CD14-positive monocyte (primary cell): ENCODE data around the gene MOB3A. TPM values are rescaled to one million over a fixed set of nuclear protein-coding genes. Genes with fewer than 3 reads are reported as not detected.

Experiments
- DNase-seq, 3 donors: peaks; one replicate each; pipeline ENCODE4 v3.0.0-alpha.2; 2011 to 2022
- H2AFZ ChIP-seq: 2 replicates; pipeline ENCODE4 v1.6.0; 2012; ENCODE audit warnings: mild to moderate bottlenecking, low read depth, low read length, inconsistent platforms; ENCODE audit not compliant: insufficient read depth, poor library complexity, severe bottlenecking
- H3K27ac ChIP-seq, 2 donors: 1 replicate in 1 of 2; 2 replicates in 1 of 2; pipeline ENCODE4 v1.5.1; 2012 to 2013; ENCODE audit warnings: low read length in 2 of 2, control low read depth in 1 of 2, inconsistent platforms in 1 of 2, low read depth in 1 of 2, mild to moderate bottlenecking in 1 of 2
- H3K27me3 ChIP-seq, 2 donors: one replicate each; pipeline versions ENCODE4 v1.6.0 to v1.6.1; 2011 to 2013; ENCODE audit warnings: low read length in 2 of 2; ENCODE audit not compliant: control insufficient read depth in 2 of 2, insufficient read depth in 2 of 2
- H3K36me3 ChIP-seq, 2 donors: replicated peaks in 1 of 2; 1 replicate in 1 of 2; 2 replicates in 1 of 2; pipeline versions ENCODE4 v1.5.1 to v1.6.1; 2012 to 2013; ENCODE audit warnings: low read length in 2 of 2, control low read depth in 1 of 2, inconsistent platforms in 1 of 2, mild to moderate bottlenecking in 1 of 2; ENCODE audit not compliant: insufficient read depth in 2 of 2, control insufficient read depth in 1 of 2
- H3K4me1 ChIP-seq, 2 donors: 1 replicate in 1 of 2; 2 replicates in 1 of 2; pipeline versions ENCODE4 v1.5.1 to v1.6.1; 2012 to 2013; ENCODE audit warnings: low read length in 2 of 2, control low read depth in 1 of 2, inconsistent platforms in 1 of 2, mild to moderate bottlenecking in 1 of 2, moderate library complexity in 1 of 2; ENCODE audit not compliant: insufficient read depth in 2 of 2, control insufficient read depth in 1 of 2
- H3K4me2 ChIP-seq: replicated peaks from 2 replicates; pipeline ENCODE3; 2012; ENCODE audit warnings: low read length, moderate library complexity, mild to moderate bottlenecking; ENCODE audit not compliant: poor library complexity, severe bottlenecking; ENCODE audit errors: extremely low read depth
- H3K4me3 ChIP-seq, 3 experiments: fragments of 200-600 bp in 1 of 3; sonication (generic) in 1 of 3; replicated peaks in 1 of 3; 1 replicate in 2 of 3; 2 replicates in 1 of 3; pipeline ENCODE4 v1.5.1; 2011 to 2013; ENCODE audit warnings: low read length in 3 of 3, mild to moderate bottlenecking in 3 of 3, control low read depth in 2 of 3, low read depth in 2 of 3, inconsistent platforms in 1 of 3, moderate library complexity in 1 of 3
- H3K79me2 ChIP-seq: 2 replicates; pipeline ENCODE4 v1.6.0; 2012; ENCODE audit warnings: mild to moderate bottlenecking, control low read depth, inconsistent platforms, low read length, moderate library complexity; ENCODE audit not compliant: insufficient read depth
- H3K9ac ChIP-seq: 2 replicates; pipeline ENCODE4 v1.6.0; 2017; ENCODE audit warnings: low read length, mild to moderate bottlenecking; ENCODE audit not compliant: insufficient read depth, poor library complexity, severe bottlenecking
- H3K9me3 ChIP-seq, 2 donors: replicated peaks in 1 of 2; 1 replicate in 1 of 2; 2 replicates in 1 of 2; pipeline versions ENCODE4 v1.5.1 to v1.6.1; 2012 to 2013; ENCODE audit warnings: low read length in 2 of 2, control low read depth in 1 of 2; ENCODE audit not compliant: control insufficient read depth in 1 of 2, insufficient read depth in 1 of 2
- H4K20me1 ChIP-seq: 2 replicates; pipeline ENCODE4 v1.6.0; 2012; ENCODE audit warnings: mild to moderate bottlenecking, low read length, control low read depth, moderate library complexity; ENCODE audit not compliant: insufficient read depth
- H3K27ac Mint-ChIP-seq, 7 donors: one replicate each; pipeline ENCODE4 v1.8.0; 2020; ENCODE audit warnings: mild to moderate bottlenecking in 7 of 7, mixed read lengths in 7 of 7, moderate library complexity in 6 of 7, inconsistent platforms in 2 of 7
- H3K27me3 Mint-ChIP-seq, 3 donors: one replicate each; pipeline ENCODE4 v1.8.0; 2021 to 2022; ENCODE audit warnings: low read depth in 3 of 3, mild to moderate bottlenecking in 3 of 3, mixed read lengths in 3 of 3, moderate library complexity in 3 of 3, inconsistent platforms in 1 of 3
- H3K36me3 Mint-ChIP-seq, 2 donors: one replicate each; pipeline ENCODE4 v1.8.0; 2020; ENCODE audit warnings: mixed read lengths in 2 of 2, inconsistent platforms in 1 of 2, mild to moderate bottlenecking in 1 of 2
- H3K4me1 Mint-ChIP-seq: one replicate; pipeline ENCODE4 v1.8.0; 2020; ENCODE audit warnings: mild to moderate bottlenecking, mixed read lengths
- H3K4me3 Mint-ChIP-seq, 2 donors: one replicate each; pipeline ENCODE4 v1.8.0; 2020; ENCODE audit warnings: mild to moderate bottlenecking in 2 of 2, mixed read lengths in 2 of 2, moderate library complexity in 1 of 2
- H3K9me3 Mint-ChIP-seq, 7 donors: one replicate each; pipeline ENCODE4 v1.8.0; 2020 to 2022; ENCODE audit warnings: mixed read lengths in 7 of 7, mild to moderate bottlenecking in 6 of 7, moderate library complexity in 6 of 7, inconsistent platforms in 2 of 7
- CTCF ChIP-seq: fragments of 200-600 bp; IDR thresholded peaks from one replicate; pipeline ENCODE4 v1.8.0; 2022; ENCODE audit warnings: antibody characterized with exemption, mild to moderate bottlenecking
- WGBS: methylation state at CpG from one replicate; pipeline ENCODE4 v1.1.5; 2013; ENCODE audit warnings: missing lambda C conversion rate; ENCODE audit not compliant: insufficient coverage; 5-methylcytosine and 5-hydroxymethylcytosine counted together
- intact Hi-C, 2 donors: fragments of 100-400 bp; cut with micrococcal nuclease; formaldehyde crosslinking; loops; one replicate each; pipeline versions ENCODE4 v1.15.0 to v1.15.1; 2023
- polyA plus RNA-seq, 3 donors: library from polyadenylated mRNA; depleted of rRNA in 1 of 3; unstranded in 2 of 3; stranded (reverse) in 1 of 3; fragments of 300-500 nt in 2 of 3; fragments of >200 nt in 1 of 3; fragmentation: Illumina TruSeq in 2 of 3; gene quantifications; 1 replicate in 2 of 3; 2 replicates in 1 of 3; pipeline ENCODE4 v1.2.3, GENCODE V29; 2012 to 2021

MOB3A gene
- polyA plus RNA-seq, 3 donors, result 60.5 to 179 (median 96.3) TPM

GRCh38 chr19:2041433-2041682 is 54.8 kb downstream of the MOB3A start:
- intact Hi-C loops, result loop anchor here in 1 of 2 donors (10.0 kb wide), 1 partner anchor 147 kb away; no protein-coding TSS in a partner anchor
- Histone ChIP-seq H3K4me2 (peak overlapping the region; percentile 71), H3K4me1 (peaks cover 21 to 26% of the 10 kb centered on the region in 2 donors), H2AFZ (no peak overlapping the region), H3K4me3 (peak overlapping the region in 1 of 3 experiments; percentile 63), H3K36me3 (peaks cover 65 to 72% of the 10 kb centered on the region in 2 donors), H3K9me3 (peaks cover 0 to under 1% of the 10 kb centered on the region in 2 donors), H3K9ac (peak overlapping the region; percentile 81), H3K27me3 (no peaks in the 10 kb centered on the region), H3K79me2 (peaks cover 37% of the 10 kb centered on the region), H4K20me1 (peaks cover 77% of the 10 kb centered on the region), H3K27ac (peak overlapping the region; percentile 81 to 96)
- Mint-ChIP-seq H3K27ac (peak overlapping the region; percentile 87 to 93 (median 92)), H3K4me3 (peak overlapping the region; percentile 48 to 58), H3K27me3 (peaks cover 0 to 2% (median 0%) of the 10 kb centered on the region in 3 donors), H3K4me1 (peaks cover 26% of the 10 kb centered on the region), H3K36me3 (peaks cover 32 to 62% of the 10 kb centered on the region in 2 donors), H3K9me3 (peaks cover 0 to 5% (median under 1%) of the 10 kb centered on the region in 7 donors)
- no peak for DNase-seq
- WGBS, result 84% methylated on average over 6 of the region's 6 CpGs
- no peak for TF ChIP-seq CTCF

GRCh38 chr19:2040647-2041432 is 55.3 kb downstream of the MOB3A start:
- Mint-ChIP-seq H3K27me3 (peaks cover 0 to 2% (median 0%) of the 10 kb centered on the region in 3 donors), H3K27ac (peak overlapping the region; percentile 87 to 93 (median 92)), H3K4me3 (peak overlapping the region in 1 of 2 donors; percentile 58), H3K9me3 (peaks cover 0 to 10% (median 5%) of the 10 kb centered on the region in 7 donors), H3K4me1 (peaks cover 26% of the 10 kb centered on the region), H3K36me3 (peaks cover 32 to 57% of the 10 kb centered on the region in 2 donors)
- no peak for DNase-seq
- peaks cover 72% of the 10 kb centered on the region for H4K20me1 ChIP-seq
- H3K4me2 ChIP-seq, result peak overlapping the region; percentile 71
- 96% methylated on average over 28 of the region's 28 CpGs for WGBS
- intact Hi-C loops, result loop anchor here in 1 of 2 donors (10.0 kb wide), 1 partner anchor 146 kb away; no protein-coding TSS in a partner anchor
- no peak for TF ChIP-seq CTCF
- H3K79me2 ChIP-seq, result peaks cover 32% of the 10 kb centered on the region
- peaks cover 60 to 67% of the 10 kb centered on the region in 2 donors for H3K36me3 ChIP-seq
- no peaks in the 10 kb centered on the region for H3K27me3 ChIP-seq
- H3K9ac ChIP-seq, result peak overlapping the region; percentile 81
- H2AFZ ChIP-seq, result no peak overlapping the region
- H3K4me3 ChIP-seq, result peak overlapping the region in 1 of 3 experiments; percentile 63
- H3K4me1 ChIP-seq, result peaks cover 21 to 26% of the 10 kb centered on the region in 2 donors
- H3K9me3 ChIP-seq, result peaks cover 2 to 6% of the 10 kb centered on the region in 2 donors
- peak overlapping the region; percentile 81 to 96 for H3K27ac ChIP-seq
